Ishikawa (cell line): ENCODE measurements around the gene COX7B2.

ENCODE experiments used
- EP300 ChIP-seq: IDR thresholded peaks from 2 replicates; pipeline ENCODE4 v1.6.1; 2012; ENCODE audit warnings: borderline replicate concordance
- RAD21 ChIP-seq: IDR thresholded peaks from 2 replicates; pipeline ENCODE4 v1.6.1; 2012; ENCODE audit warnings: low read depth
- TAF1 ChIP-seq: IDR thresholded peaks from 2 replicates; pipeline ENCODE4 v1.6.1; 2012; ENCODE audit warnings: low read depth, mild to moderate bottlenecking
- TEAD4 ChIP-seq: IDR thresholded peaks from 2 replicates; pipeline ENCODE4 v1.6.1; 2012
- YY1 ChIP-seq: IDR thresholded peaks from 2 replicates; pipeline ENCODE4 v1.6.1; 2012; ENCODE audit warnings: low read depth
- ZBTB7A ChIP-seq: IDR thresholded peaks from 2 replicates; pipeline ENCODE4 v1.6.1; 2012; ENCODE audit warnings: low read depth

- TF ChIP-seq ZBTB7A (no peak), EP300 (no peak), RAD21 (no peak), TEAD4 (no peak), YY1 (no peak), TAF1 (no peak)
Measured at GRCh38 chr4:46720055-46720454, 189.0 kb downstream of the COX7B2 start.
